Measurements from ENCODE around the gene GAB1. TPM values are rescaled to one million over a fixed set of nuclear protein-coding genes. Genes with fewer than 3 reads are reported as not detected.

GAB1 gene
- total RNA-seq, 1 experiment from 2014 or later = 29.4 TPM

DNA sequence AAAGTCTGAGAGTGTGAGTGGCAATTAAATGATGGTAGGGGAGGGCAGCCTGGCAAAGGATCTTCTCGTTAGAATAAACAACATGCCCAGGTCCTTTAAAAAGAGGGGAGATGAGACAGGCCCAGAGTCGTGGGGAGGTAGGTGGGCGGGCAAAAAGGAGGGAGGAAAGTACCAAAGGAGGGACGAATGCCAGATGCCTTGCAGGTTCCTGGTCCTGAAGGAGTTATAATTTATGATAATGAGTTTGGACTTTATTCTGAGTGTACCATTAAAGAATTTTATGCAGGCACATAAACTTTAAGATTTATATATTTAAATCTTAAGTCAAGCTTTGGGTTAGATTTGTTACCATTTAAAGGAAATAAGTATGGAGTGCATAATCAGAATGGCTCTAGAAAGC lies 114.5 kb downstream of the GAB1 start:
- ChIA-PET CTCF (no interaction called here), POLR2A (ENCODE audit: unreplicated experiment) (interaction anchor here (0.7 kb wide), 1 partner anchor 173 kb away, joined by 6 read pairs; no protein-coding TSS in a partner anchor)
- DNase-seq = no peak
- H3K9me2 ChIP-seq (ENCODE audit: insufficient read depth) = no peaks in the 10 kb centered on the region
- no peak overlapping the region for H2AFZ ChIP-seq
- H3K4me1 ChIP-seq (replicated peaks; ENCODE audit: insufficient read depth) = no peaks in the 10 kb centered on the region
- no peak overlapping the region for H3K4me2 ChIP-seq
- no peak overlapping the region for H3K27ac ChIP-seq
- no peaks in the 10 kb centered on the region for H3K9me3 ChIP-seq (ENCODE audit: insufficient read depth, low read depth)
- BruUV-seq (replicated peaks) = no TSS peak
- no peaks in the 10 kb centered on the region for H3K79me2 ChIP-seq (ENCODE audit: low read depth)
- no peaks in the 10 kb centered on the region for H3K27me3 ChIP-seq (ENCODE audit: insufficient read depth, low read depth)
- no peak for TF ChIP-seq CTCF (conservative IDR thresholded peaks at IDR 0.05)
- no peak for TF ChIP-seq EZH2 (IDR thresholded peaks at IDR 0.05; ENCODE audit: low read depth)
- no peaks in the 10 kb centered on the region for H3K36me3 ChIP-seq (ENCODE audit: low read depth)
- H4K20me1 ChIP-seq (ENCODE audit: insufficient read depth) = no peaks in the 10 kb centered on the region
- no peaks in the 10 kb centered on the region for H3F3A ChIP-seq (ENCODE audit: insufficient read depth, low read depth)
- H3K4me3 ChIP-seq = no peak overlapping the region
- intact Hi-C loops (cut with micrococcal nuclease; ENCODE audit: unreplicated experiment) = no loop called here

- H3K4me2 ChIP-seq = no peak overlapping the region
- H3K27ac ChIP-seq = no peak overlapping the region
- no peaks in the 10 kb centered on the region for H3K9me2 ChIP-seq (ENCODE audit: insufficient read depth)
- no TSS peak for BruUV-seq (replicated peaks)
- no peaks in the 10 kb centered on the region for H3K79me2 ChIP-seq (ENCODE audit: low read depth)
- H2AFZ ChIP-seq = no peak overlapping the region
- H3F3A ChIP-seq (ENCODE audit: insufficient read depth, low read depth) = no peaks in the 10 kb centered on the region
- H3K9me3 ChIP-seq (ENCODE audit: insufficient read depth, low read depth) = no peaks in the 10 kb centered on the region
- H4K20me1 ChIP-seq (ENCODE audit: insufficient read depth) = no peaks in the 10 kb centered on the region
- DNase-seq = no peak
- H3K36me3 ChIP-seq (ENCODE audit: low read depth) = no peaks in the 10 kb centered on the region
- H3K27me3 ChIP-seq (ENCODE audit: insufficient read depth, low read depth) = no peaks in the 10 kb centered on the region
- TF ChIP-seq CTCF (conservative IDR thresholded peaks at IDR 0.05) (no peak), EZH2 (IDR thresholded peaks at IDR 0.05; ENCODE audit: low read depth) (no peak)
- H3K4me3 ChIP-seq = no peak overlapping the region
- POLR2A ChIA-PET (ENCODE audit: unreplicated experiment) = no interaction called here
- no peaks in the 10 kb centered on the region for H3K4me1 ChIP-seq (replicated peaks; ENCODE audit: insufficient read depth)
- CTCF ChIA-PET = no interaction called here
- intact Hi-C loops (cut with micrococcal nuclease; ENCODE audit: unreplicated experiment) = no loop called here
Observed at GRCh38 chr4:143455211-143455610, 118.5 kb downstream of the GAB1 start.

GRCh38 chr4:143458966-143459365 lies 122.3 kb downstream of the GAB1 start:
- H3K36me3 ChIP-seq (ENCODE audit: low read depth) = 0 out of 2 replicates have a peak, but pooled peaks cover 3% of the 10 kb centered on the region
- H4K20me1 ChIP-seq (ENCODE audit: insufficient read depth) = no peaks in the 10 kb centered on the region
- no peak for DNase-seq
- no peaks in the 10 kb centered on the region for H3K27me3 ChIP-seq (ENCODE audit: insufficient read depth, low read depth)
- no peak overlapping the region for H3K4me2 ChIP-seq
- no peak overlapping the region for H2AFZ ChIP-seq
- BruUV-seq (replicated peaks) = no TSS peak
- no peaks in the 10 kb centered on the region for H3F3A ChIP-seq (ENCODE audit: insufficient read depth, low read depth)
- no peaks in the 10 kb centered on the region for H3K79me2 ChIP-seq (ENCODE audit: low read depth)
- no peak overlapping the region for H3K27ac ChIP-seq
- no peaks in the 10 kb centered on the region for H3K9me2 ChIP-seq (ENCODE audit: insufficient read depth)
- no peaks in the 10 kb centered on the region for H3K4me1 ChIP-seq (replicated peaks; ENCODE audit: insufficient read depth)
- intact Hi-C loops (cut with micrococcal nuclease; ENCODE audit: unreplicated experiment) = no loop called here
- CTCF ChIA-PET = no interaction called here
- H3K4me3 ChIP-seq = no peak overlapping the region
- TF ChIP-seq EZH2 (IDR thresholded peaks at IDR 0.05; ENCODE audit: low read depth) (no peak), CTCF (conservative IDR thresholded peaks at IDR 0.05) (no peak)
- POLR2A ChIA-PET (ENCODE audit: unreplicated experiment) = no interaction called here
- H3K9me3 ChIP-seq (ENCODE audit: insufficient read depth, low read depth) = no peaks in the 10 kb centered on the region

Measured in PC-9 (cell line).